ENCODE data around the gene SUGCT.

The SUGCT gene

GRCh38 chr7:40327113-40327512, 192.3 kb downstream of the SUGCT start:
- TF ChIP-seq, protein P1, sequence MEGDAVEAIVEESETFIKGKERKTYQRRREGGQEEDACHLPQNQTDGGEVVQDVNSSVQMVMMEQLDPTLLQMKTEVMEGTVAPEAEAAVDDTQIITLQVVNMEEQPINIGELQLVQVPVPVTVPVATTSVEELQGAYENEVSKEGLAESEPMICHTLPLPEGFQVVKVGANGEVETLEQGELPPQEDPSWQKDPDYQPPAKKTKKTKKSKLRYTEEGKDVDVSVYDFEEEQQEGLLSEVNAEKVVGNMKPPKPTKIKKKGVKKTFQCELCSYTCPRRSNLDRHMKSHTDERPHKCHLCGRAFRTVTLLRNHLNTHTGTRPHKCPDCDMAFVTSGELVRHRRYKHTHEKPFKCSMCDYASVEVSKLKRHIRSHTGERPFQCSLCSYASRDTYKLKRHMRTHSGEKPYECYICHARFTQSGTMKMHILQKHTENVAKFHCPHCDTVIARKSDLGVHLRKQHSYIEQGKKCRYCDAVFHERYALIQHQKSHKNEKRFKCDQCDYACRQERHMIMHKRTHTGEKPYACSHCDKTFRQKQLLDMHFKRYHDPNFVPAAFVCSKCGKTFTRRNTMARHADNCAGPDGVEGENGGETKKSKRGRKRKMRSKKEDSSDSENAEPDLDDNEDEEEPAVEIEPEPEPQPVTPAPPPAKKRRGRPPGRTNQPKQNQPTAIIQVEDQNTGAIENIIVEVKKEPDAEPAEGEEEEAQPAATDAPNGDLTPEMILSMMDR (IDR thresholded peaks at IDR 0.05): no peak

- TF ChIP-seq, protein P1 (IDR thresholded peaks at IDR 0.05): no peak
Measured at GRCh38 chr7:40327873-40328272, 193.1 kb downstream of the SUGCT start.

DNA sequence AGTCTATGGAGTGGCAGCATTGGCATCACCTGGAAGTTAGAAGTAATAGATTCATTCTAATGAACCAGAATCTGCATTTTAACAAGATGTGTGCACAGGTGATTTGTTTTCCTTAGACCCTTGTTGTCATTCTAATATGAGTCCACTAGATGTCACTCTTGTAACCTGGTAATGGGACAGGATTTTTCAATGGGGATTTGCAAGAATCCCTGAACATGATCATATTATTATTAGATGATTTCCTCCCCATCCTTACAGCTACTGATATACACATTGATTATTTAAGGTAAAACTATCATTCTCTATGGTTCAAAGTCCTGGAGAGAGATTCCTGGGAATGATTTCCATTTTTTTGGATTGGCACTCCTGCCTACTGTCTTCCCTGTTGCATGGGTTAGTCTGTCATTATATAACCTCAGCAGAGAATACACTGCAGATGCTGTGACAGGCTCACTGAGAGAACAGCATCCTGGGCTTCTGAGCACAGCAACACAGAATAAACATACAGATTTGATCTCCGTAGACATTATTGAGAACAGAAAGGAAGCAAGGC, 194.9 kb downstream of the SUGCT start:
- TF ChIP-seq, protein P1 (IDR thresholded peaks at IDR 0.05): peak; percentile 73

GRCh38 chr7:40330408-40330807, 195.6 kb downstream of the SUGCT start:
- TF ChIP-seq, protein P1 (IDR thresholded peaks at IDR 0.05): no peak

DNA sequence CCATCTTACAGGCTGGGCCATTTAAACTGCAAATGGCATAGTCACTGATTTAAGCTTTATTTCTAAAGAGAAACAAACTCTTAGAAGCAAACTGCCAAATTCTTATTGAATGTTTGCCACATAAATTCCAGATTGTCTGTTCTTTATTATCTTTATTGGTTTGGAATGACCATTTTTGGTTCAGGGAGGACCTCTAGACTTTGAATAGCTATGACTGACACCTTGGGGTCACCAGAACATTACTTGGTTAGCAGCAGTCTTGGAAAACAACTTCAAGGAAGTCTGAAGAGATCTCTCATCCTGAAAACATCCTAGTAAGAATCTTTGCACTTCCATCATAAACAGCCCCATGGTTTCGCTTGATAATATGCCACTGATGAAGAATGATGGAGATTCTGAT, 197.1 kb downstream of the SUGCT start:
- TF ChIP-seq, protein P1 (IDR thresholded peaks at IDR 0.05): no peak

GRCh38 chr7:40332516-40332915, 197.7 kb downstream of the SUGCT start:
- TF ChIP-seq, protein P1 (IDR thresholded peaks at IDR 0.05): no peak

GRCh38 chr7:40341836-40342235, 207.0 kb downstream of the SUGCT start:
- TF ChIP-seq, protein P1 (IDR thresholded peaks at IDR 0.05): no peak

DNA sequence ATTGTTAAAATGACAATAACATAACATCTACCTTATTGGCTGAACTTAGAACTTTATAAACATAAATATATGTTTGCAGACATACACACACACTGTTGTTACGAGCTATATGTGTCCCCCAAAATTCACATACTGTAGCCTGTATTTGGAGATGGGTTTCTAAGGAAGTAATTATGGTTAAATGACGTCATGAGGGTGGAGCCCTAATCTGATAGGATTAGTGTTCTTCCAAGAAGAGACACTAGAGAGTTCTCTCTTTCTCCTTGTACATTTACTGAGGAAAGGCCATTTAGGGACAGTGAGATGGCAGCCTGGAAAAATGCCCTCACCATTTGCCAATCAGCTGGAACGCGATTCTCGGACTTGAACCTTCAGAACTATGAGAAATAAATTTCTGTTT, 211.7 kb downstream of the SUGCT start:
- TF ChIP-seq, protein P1 (IDR thresholded peaks at IDR 0.05): no peak
